HG03442 (cell line): ENCODE measurements around the gene TKT.
A peak's percentile ranks its signal among the peaks of the same experiment; 100 is the strongest.

Experiments used
- ATAC-seq: cut with Tn5 transposase; IDR thresholded peaks from one replicate; pipeline ENCODE4 v1.9.1; 2021; ENCODE audit warnings: mild to moderate bottlenecking, moderate library complexity; ENCODE audit not compliant: unreplicated experiment

The TKT gene

DNA sequence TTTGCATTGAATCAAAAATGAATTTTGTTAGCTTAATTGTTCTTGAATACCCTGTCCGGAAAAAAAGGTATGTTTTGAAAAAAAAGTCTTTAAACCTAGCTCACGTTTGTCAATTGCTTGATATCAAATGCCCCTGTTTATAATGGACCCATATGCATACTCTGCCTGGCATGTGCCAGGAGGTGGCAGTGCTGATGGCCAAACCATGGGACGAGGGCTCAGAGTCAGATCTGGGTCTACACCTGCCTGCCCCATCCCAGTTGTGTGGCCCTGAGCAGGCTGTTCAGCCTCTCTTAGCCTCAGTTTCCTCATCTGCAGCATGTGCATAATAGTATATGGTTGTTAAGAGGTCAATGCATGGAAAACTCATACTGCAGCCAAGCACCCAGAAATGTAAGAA is 56.0 kb downstream of the TKT start:
- ATAC-seq = no peak

DNA sequence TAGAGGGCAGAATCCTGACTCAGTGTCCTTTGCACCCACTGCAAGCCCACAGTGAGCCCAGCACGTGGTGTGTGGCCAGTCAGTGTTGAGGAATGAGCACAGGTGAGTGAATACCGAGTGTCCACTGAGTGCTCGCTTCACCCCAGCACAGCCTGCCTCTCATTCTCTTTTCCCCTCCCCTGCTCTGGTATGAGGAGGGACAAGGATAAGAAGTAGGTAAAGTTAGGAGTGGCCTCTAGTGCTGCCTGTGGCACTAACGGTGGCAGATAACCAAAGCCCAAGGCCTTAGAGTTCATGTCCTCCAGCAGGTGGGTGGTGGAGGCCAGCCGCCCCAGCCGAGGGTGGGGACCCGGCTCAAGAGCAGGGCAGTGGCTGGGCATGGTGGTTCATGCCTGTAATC is 56.8 kb downstream of the TKT start:
- no peak for ATAC-seq

DNA sequence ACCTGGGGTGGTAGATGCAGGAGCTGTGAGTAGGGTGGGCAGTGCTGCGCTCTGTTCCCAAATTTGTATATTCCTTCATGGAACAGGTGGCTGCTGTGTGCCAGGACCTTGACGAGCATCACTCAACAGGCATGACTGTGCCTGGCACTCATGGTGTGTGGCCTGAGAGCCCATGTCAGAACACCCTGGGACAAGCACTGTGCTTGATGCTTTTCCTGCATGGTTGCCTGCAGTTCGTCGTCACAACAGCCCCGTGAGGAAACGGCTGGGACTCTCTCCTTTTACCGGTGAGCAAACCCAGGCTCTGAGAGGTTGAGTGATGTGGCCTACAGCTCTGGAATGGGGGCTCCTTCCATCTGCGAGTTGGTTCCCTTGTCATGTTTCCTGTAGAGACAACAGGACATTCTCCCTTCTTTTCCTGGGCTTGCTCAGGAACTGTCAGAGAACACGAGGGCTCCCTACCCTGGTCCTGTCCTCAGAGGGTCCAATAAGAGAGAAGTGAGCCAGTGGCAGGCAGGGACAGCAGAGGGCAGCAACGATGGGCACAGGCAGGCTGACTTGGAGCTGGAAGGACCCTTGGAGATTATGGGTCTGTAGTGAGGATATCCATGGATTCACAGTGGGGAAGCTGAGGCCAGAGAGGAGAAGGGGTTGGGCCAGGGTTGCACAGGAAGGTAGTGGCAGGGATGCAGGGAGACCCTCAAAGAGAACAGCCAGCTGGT is 57.4 kb downstream of the TKT start:
- no peak for ATAC-seq

DNA sequence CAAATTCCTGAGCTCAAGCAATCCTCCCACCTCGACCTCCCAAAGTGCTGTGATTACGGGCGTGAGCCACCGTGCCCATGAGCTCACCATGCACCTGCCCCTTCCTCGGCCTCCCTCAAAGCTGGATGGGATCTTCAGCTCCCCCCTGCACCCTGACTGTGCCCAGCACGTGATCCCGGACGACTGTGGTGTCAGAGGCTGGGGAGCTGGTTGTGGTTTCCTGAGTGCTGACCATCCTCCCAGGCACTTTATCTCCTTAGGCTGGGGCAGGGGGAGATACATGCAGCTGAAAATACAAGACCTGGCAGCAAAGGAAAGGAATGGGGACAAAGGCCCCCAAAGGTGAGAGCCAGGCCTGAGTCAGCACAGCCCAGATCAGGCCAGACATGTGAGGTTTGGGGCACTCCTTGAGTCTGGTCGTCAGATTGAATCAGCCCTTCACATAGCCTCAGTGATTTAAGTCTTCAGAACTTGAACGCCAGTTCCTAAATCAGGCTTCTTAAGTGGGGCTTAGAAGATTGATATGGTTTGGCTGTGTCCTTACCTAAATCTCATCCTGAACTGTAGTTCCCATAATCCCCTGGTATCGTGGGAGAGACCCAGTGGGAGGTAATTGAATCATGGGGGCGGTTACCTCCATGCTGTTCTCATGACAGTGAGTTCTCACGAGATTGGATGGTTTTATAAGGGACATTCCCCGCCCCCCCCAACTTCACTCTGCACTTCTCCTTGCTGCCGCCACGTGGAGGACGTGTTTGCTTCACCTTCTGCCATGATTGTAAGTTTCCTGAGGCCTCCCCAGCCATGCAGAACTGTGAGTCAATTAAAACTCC is 59.0 kb downstream of the TKT start:
- peak; percentile 39 for ATAC-seq

DNA sequence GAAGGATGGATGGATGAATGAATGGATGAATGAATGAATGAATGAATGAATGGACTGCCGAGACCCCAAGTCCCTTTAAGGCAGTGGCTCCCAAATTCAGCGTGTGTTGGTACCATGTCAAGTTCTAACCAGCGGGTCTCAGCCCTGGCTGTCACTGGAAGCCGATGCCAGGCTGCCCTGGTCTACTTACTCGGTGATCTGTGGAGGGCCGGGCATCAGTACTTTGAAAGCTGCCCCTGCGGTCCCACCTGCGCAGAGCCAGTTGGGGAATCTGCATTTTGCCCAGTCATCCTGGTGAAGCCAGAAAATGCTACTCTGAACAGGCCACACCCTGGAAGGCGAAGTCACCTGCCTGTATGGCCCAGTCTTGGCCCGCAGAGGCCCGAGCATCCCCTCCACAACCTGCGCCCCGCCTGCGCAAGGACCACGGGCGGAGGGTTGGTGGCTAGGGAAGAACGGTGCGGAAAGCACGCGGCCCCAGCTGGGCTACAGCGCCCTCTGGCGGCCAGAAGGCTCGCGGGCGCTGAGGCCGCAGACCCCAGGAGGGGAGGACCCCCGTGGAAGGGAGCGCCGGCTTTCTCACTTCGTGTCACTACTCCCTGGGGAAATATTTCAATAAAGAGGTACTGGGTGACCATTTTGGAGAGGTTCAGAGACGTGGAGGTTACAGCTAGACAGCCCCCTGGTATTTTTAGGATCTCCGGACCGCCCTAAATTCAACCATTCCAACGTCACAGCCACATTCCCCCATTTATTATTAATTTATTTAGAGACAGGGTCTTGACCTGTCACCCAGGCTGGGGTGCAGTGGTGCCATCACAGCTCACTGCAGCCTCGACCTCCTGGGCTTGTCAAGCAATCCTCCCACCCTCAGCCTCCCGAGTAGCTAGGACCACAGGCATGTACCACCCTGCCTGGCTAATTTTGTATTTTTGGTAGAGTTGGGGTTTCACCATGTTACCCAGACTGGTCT is 59.9 kb downstream of the TKT start:
- ATAC-seq = no peak

DNA sequence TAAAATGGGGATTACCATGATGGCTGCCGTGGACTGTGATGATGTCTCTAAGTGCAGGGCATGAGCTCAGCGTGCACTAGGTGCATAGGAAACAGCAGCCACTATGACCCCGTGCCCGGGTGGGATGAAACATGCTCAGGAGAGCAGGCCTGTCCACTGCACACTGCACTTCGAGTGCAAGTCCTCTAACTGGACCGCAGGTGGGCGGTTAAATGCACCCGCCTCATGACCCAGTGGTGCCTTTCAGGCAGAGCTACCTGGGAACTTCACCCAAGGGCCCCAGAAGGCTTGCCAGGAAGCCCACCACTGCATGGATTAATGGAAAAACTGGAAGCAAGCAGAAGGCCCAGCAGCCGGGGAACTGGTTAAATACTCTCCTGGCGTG is 60.8 kb downstream of the TKT start:
- ATAC-seq = no peak

DNA sequence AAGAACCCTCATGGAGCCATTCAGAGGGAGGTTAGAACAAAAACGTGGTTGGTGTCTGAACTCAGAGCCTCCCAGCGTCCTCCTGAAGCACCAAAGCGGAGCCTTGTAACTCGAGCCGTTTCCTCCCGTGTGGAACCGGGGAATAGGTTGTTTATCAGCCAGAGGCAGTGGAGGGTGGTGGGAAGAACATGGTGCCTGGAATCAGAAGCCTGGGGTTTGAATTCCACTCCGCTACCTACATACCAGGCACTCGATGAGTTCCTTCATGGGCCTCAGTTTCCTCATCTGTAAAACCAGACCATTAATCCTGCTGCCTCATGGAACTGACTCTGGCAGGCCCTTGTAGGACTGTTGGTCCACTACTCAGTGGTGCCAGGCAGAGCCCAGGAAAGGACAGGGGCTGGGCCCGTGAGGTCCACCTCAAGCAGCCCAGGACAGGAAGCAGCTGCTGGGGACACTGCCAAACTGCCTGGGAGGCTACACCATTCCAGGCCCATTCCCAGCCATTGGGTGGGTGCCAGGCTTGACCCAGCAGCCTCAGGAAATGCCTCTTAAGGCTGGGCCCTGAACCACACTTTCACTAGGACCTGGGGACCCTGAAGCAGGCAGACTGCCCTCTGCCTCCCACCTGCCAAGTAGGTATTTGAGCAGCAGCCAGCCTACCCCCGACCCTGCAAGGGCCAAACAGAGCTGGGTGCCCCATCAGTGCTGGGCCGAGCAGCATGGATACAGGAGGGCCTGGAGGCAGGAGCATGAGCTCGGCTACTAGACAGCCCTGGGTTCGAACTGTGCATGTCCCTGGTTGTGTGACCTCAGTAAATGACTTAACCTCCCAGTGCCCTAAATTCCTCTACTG is 61.4 kb downstream of the TKT start:
- ATAC-seq = no peak

DNA sequence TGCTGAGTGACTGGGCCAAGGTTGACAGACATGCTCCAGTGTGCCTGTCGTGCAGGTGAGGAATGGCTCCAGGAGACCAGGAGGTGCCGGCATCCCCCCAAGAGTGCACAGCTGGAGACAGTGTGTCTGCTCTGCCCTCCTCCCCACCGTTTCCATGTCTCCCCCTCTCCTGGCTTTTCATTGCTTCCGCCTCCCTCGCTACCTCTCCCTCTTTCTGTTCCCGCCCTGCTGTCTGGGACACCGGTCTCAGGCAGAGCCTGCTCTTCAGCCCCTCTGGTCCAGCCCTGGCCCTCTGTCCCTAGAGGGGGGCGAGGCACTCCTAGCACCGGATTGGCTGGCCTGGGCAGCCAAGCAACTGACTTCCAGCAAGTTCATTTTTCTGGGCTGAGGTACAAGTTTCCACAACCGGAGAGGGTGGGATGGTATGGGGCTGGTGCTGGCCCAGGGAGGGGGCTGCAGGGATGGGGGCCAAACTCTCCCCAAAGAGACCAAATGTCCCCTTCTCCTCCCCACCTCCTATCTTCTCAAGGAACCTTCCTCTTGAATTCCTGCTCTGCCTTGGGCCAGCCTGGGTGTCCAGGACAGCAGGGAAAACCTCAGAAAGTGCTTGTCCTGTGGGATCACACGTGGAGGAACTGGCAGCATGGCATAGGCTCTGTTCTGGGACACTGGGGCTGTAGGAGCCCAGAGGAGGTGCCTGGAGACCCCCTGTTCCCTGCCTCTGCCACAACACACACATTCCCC is 62.2 kb downstream of the TKT start:
- ATAC-seq = no peak

DNA sequence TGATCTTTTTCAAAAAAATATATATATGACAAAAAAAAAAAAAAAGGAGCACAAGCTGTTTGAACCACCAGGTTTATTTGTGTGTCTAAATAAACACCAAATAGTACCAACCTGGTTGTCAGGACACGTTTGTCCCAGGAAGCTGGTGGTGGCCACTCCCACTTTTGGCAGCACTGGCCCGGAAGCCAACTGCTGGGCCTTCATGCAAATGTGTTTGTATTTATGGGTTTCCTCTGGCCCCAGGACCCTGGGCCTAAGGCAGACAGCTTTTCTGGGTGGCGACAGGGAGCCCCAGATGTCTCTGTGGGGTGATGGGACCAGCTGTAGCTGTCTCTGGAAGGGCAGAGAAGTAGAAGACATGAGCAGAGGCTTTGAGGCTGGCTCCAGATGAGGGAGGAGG is 63.2 kb downstream of the TKT start:
- ATAC-seq = peak; percentile 29

DNA sequence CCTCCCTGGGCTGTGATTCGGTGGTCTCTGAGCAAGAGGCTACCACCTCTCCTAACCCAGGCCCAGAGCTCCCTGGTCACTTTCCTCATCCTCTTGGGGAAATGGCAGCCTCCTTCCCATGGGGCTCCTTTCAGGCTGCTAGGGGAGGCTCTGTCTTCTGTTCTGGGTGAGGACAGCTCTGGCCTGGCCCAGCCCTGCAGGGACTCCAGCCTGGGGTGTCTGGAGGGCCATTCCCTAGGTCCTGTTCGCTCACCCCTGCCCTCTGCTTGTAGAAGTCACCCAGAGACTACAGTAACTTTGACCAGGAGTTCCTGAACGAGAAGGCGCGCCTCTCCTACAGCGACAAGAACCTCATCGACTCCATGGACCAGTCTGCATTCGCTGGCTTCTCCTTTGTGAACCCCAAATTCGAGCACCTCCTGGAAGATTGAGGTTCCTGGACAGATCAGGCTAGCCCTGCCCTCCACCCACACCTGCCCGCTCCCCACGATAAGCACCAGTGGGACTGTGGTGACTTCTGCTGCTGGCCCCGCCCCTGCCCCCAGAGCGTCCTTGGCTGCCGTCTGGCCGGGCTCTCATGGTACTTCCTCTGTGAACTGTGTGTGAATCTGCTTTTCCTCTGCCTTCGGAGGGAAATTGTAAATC is 63.9 kb downstream of the TKT start:
- no peak for ATAC-seq

DNA sequence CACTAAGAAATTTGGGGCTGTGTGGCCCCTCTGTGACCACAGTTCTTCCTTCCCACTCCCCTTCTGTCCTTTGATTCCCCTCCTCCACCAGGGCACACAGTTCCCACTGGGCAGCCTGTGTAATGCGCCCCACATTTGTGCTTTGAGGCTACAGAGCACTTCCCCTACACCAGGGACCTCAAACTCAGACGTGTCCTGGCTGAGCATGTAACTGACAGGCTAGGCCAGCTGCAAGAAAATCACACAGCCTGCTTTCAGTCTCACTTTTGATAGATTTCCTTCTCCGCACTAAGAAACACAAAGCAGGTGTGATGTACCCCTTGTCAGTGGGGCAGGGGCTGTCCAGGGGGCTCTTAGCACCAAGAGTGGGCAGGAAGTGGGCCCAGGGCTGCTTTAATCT is 65.2 kb downstream of the TKT start:
- ATAC-seq = no peak

DNA sequence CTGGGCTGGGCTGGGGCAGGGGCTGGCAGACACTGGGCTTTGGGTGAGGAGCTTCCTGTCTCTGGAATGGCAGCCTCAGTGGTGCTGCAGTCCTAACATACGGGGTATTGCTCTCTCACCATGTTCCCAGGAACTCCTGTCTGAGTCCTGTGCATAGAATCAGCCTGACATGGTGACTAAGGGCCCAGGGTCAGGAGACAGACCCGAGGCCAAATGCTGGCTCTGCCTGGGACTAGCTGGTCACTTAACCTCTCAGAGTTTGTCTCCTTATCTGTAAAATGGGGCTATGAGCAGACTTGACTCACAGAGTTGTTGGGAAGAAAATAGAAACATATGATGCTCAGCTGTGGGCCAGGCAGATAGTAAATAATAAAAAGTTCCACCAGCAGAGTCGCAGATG is 66.5 kb downstream of the TKT start:
- ATAC-seq = no peak

DNA sequence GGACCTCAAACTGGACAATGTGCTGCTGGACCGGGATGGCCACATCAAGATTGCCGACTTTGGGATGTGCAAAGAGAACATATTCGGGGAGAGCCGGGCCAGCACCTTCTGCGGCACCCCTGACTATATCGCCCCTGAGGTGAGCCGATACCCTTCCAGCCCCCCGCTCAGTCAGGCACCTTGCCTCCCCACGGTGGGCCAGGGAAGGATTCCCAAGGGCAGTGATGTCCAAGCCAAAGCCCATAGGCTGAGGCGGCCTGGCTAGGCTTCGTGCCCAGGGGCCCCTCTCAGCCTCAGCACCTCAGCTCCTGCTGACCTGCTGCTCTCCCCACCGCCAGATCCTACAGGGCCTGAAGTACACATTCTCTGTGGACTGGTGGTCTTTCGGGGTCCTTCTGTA is 67.1 kb downstream of the TKT start:
- no peak for ATAC-seq

DNA sequence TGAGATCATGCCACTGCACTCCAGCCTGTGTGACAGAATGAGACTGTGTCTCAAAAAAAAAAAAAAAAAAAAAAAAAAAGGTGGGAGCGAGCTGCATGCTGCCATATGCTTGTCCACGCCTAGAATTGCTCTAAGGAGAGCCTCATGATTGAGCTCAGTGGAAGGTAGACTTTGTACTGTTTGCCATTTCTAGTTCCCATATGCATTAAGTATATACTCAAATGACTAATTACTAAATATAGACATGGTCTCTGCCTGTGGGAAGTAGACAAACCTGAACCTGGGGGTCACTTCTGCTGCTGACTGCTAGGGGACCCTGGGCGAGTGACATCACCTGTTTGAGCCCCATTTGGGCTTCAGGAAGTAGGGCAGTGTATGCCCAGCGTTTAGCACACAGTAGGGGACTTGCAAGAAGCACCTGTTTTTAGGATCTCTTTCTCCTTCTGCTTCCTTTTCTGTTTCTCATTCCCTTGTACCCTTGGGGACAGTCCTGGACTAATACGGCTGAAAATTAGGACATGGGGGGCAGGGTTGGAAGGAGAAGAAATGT is 67.6 kb downstream of the TKT start:
- no peak for ATAC-seq

DNA sequence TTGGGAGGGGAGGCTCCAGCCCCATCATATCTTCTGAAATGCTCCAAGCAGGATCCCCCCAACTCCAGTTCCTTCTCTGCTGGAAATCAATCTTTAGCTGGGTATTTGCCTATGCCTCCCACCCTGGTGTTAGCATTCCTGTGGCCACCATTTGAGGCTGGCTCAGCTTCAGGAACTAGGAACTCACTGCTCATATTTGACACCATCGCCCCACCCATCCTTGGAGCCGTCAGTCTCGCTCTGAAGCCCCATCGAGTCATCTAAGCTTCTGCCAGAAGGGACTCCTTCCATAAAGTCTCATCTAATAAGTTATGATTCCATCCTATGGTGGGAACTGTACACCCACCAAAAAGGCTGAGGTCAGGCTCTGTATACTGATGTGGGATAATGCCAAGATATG is 68.4 kb downstream of the TKT start:
- ATAC-seq = no peak

DNA sequence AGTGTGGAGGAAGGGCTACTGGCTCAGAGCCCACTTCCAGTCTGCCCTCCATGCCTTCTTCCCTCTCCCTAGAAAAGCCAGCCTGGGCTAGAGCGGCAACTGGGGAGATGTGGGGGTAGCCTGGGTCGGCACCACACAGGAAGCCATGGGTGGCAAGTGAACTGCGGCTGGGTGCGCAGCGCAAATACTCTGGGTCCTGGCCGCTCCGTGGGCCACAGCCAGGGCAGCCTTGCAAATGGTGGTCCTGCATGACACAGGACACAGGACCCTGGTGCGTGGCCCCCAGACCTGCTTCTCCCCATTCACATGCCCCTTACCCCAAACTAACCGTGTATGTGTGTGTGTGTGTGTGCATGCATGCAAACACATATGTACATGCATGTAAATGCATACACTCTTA is 69.1 kb downstream of the TKT start:
- no peak for ATAC-seq

DNA sequence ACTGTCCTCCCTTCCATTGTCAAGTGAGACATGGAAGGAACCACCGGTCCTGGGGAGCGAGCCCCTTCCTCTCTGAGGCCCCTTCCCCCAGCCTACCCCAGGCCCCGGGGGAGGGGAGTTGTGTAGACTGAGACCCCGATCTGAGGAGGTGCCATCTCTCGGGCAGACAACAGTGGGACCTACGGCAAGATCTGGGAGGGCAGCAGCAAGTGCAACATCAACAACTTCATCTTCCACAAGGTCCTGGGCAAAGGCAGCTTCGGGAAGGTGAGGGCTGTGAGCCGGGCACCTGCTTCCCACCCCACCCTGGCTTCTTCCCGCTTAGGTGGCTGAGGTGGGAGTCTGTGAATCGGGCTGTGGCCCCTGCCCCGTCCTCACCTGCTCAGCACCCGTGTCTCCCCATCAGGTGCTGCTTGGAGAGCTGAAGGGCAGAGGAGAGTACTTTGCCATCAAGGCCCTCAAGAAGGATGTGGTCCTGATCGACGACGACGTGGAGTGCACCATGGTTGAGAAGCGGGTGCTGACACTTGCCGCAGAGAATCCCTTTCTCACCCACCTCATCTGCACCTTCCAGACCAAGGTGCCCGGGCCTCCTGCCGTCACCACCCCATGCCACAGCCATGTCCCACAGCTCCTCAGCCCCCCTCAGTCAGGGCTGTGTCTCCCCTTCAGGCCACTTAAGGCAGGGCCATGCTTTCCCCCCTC is 69.9 kb downstream of the TKT start:
- ATAC-seq = no peak

DNA sequence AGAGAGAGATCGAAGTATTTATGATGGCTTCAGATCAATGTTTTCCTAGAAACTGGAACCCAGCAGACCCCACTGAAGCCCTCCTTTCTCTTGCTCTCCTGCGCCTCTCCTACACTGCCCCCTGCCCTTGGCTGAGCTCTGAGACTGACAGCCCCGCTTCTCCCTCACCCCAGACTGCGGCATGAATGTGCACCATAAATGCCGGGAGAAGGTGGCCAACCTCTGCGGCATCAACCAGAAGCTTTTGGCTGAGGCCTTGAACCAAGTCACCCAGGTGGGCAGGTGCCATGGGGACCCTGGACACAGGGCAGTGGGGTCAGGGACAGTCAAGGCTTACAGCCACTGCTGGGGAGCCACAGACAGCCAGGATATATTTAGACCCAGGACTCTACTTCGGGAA is 71.1 kb downstream of the TKT start:
- ATAC-seq = no peak
